DND-41 (cell line): ENCODE data around the gene LY86.

Source experiments
- CTCF ChIP-seq: IDR thresholded peaks from 2 replicates; pipeline ENCODE4 v1.5.1; 2012; ENCODE audit warnings: borderline replicate concordance, low read length, moderate library complexity, mild to moderate bottlenecking; ENCODE audit not compliant: poor library complexity, severe bottlenecking; ENCODE audit errors: extremely low read depth
- EZH2 ChIP-seq: IDR thresholded peaks from 3 replicates; pipeline ENCODE4 v1.6.1; 2012; ENCODE audit warnings: borderline replicate concordance, low read depth, mild to moderate bottlenecking, moderate library complexity, low read length, inconsistent platforms; ENCODE audit not compliant: severe bottlenecking

GRCh38 chr6:6605873-6606272 lies 17.4 kb downstream of the LY86 start:
- TF ChIP-seq CTCF (no peak), EZH2 (no peak)
